SKM-1 treated with dmso at 0.1 percent for 144 hours (cell line): ENCODE results near the gene CCL25.
"Not testable (repeated sequence)": the region's sequence is repeated elsewhere in the genome, so short reads cannot be mapped to it uniquely, and the experiment has no call there.

ENCODE experiments used
- DNase-seq: peaks from one replicate; lab custom pipeline; 2025; ENCODE audit not compliant: unreplicated experiment; lab: John Stamatoyannopoulos, UW

CCL25 gene

DNA sequence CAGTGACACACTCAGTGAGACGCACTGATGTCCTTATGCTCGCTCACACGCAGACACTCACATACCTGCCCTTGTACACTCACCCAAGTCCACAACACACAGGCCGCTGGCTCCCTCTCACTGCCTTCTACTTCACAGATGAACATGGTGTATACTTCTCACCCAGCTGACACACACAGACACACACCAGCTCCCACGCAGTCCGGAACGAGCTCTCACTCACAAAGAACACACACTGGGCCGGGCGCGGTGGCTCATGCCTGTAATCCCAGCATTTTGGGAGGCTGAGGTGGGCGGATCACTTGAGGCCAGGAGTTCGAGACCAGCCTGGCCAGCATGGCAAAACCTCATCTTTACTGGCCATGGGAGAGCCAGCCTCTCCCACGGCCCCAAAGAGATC lies 31.6 kb downstream of the CCL25 start:
- DNase-seq, result no peak

- no peak for DNase-seq
Measured at GRCh38 chr19:8085598-8086408, 33.2 kb downstream of the CCL25 start.

- no peak for DNase-seq
Measured at GRCh38 chr19:8086849-8087248, 34.3 kb downstream of the CCL25 start.

DNA sequence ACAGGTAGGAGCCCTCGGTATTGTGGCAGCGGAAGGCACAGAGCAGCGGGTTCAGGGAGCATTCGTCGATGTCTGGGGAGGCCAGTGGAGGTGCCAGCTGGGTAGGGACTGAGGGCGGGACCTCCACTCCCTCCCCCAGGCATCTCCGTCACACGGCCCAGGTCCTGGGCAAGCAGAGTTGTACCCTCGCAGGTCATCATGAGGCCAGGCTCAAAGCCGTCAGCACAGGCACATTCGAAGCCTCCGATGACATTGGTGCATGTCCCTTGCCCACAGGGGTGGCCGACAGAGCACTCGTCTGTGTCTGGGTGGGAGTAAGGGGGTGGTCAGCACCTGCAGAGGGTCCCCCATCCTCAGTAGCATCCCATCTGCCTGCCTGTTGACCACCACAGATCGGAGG lies 35.3 kb downstream of the CCL25 start:
- no peak for DNase-seq

DNA sequence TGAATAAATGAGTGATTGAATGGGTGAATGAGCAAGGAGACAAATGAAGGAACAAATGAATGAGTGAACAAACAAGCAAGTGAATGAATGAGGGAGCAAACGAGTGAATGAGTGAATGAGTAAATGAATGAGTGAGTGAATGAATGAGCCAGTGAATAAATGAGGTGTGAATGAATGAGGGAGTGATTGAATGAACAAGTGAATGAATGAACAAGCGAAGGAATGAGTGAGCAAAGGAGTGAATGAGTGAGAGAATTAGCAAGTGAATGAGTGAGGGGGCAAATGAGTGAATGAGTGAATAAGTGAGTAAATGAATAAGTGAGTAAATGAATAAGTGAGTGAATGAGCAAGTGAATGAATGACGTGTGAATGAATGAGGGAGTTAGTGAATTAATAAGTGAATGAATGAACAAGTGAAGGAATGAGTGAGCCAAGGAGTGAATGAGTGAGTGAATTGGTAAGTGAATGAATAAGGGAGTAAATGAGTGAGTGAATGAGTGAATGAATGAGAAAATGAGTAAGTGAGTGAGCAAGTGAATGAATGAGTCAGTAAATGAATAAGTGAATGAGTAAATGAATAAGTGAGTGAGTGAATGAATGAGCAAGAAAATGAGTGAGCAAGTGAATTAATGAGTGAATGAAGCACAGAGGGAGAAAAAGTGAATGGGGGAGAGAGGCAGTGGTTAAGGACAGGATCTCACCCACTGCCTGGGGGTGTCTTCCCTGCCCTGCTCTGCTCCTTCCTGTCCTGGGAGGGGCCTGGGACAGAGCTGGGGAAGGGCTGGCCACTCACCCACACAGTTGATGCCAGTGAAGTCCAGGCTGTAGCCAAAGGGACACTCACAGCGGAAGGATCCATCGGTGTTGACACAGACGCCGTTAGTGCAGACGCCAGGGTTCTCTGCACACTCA lies 36.4 kb downstream of the CCL25 start:
- DNase-seq, result no peak

DNA sequence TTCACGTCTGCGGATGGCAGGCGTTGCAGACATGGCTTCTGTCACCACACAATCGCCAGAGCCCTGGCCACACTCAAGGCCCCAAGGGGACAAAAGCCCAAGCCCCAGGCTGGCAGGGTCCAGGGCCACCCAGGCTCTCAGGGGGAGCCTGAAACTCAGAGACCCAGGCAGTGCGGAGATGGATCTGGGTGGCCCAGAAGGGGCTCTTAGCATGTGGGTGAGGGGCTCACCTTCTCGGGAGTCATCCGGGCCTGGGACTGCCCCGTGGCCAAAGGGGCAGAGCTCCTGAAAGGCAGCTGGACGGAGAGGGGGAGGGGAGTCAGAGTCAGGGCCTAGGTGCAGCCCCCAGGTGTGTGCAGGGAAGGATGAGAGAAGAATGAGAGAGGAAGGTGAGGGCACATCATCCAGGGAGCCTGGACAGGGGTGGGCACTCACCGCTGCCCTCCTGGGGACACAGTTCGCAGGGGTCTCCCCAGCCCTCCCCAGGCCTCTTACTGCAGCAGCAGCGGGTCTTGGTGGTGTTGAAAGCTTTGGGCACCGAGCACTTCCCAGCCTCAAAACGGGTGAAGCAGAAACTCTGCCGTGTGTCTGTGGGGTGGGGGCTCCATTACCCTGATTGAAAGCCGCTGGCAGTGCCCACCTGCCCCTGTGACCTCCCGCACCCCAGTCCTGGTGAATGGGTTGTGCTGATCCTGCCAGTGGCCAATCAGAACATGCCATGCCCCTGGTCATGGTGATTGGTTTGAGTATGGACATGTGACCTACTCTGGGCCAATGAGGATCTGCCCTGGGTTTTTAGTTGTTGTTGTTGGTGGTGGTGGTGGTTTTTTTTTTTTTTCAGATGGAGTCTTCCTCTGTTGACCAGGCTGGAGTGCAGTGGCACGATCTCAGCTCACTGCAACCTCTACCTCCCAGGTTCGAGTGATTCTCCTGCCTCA lies 37.4 kb downstream of the CCL25 start:
- DNase-seq, result no peak

DNA sequence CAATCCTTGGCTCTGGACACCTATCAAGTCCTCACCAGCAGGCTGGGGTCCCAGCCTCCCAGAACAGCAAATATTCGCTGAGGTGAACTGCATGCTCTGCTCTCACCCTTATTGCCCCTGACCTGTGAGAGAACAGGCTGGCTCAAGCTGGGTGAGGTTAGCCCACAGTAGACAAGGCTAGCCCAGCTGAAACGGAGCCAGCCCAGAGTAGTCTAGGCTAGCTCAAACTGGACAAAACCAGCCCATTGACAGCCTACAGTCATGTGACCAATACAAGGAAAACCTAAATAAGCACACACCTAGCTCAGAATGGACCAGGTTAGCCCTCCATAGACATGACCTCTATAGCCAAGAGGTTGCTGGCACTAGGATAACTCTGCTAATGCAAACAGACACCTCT lies 38.4 kb downstream of the CCL25 start:
- DNase-seq, result no peak

- no peak for DNase-seq
Measured at GRCh38 chr19:8093740-8094139, 41.2 kb downstream of the CCL25 start.

DNA sequence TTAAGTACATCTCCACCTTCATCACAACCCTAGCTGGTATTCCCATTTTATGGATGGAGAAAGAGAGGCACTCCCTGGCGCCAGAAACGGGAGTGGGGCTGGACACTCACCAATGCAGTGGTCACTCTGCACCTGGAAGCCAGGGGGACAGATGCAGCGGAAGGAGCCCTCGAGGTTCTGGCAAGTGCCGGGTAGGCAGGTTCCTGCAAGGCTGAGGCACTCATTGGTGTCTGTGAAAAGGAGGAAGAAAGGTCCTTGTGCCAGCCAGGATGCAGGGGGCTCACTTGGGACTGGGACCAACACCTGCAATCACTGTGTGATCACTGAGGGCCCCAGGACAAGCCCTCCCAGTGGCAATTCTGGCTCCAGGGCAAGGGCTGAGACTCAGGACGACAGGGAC lies 41.8 kb downstream of the CCL25 start:
- DNase-seq, result no peak

- no peak for DNase-seq
Measured at GRCh38 chr19:8095354-8095886, 42.9 kb downstream of the CCL25 start.

- DNase-seq, result no peak
Measured at GRCh38 chr19:8096071-8096470, 43.5 kb downstream of the CCL25 start.

GRCh38 chr19:8097198-8097597 lies 44.6 kb downstream of the CCL25 start:
- no peak for DNase-seq

GRCh38 chr19:8097681-8098567 lies 45.4 kb downstream of the CCL25 start:
- DNase-seq, result no peak

- DNase-seq, result no peak
Measured at GRCh38 chr19:8101311-8101710, 48.8 kb downstream of the CCL25 start.

DNA sequence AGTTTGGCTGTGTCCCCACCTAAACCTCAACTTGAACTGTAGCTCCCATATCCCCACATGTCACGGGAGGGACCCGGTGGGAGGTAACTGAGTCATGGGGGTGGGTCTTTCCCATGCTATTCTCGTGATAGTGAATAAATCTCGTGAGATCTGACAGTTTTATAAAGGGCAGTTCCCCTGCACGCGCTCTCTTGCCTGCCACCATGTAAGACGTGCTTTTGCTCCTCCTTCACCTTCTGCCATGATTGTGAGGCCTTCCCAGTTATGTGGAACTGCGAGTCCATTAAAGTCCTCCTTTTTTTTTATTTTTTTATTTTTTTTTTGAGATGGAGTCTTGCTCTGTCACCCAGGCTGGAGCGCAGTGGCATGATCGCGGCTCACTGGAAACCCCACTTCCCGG lies 49.4 kb downstream of the CCL25 start:
- not testable (repeated sequence) for DNase-seq

GRCh38 chr19:8105471-8105870 lies 52.9 kb downstream of the CCL25 start:
- no peak for DNase-seq

GRCh38 chr19:8107301-8107903 lies 54.8 kb downstream of the CCL25 start:
- no peak for DNase-seq

DNA sequence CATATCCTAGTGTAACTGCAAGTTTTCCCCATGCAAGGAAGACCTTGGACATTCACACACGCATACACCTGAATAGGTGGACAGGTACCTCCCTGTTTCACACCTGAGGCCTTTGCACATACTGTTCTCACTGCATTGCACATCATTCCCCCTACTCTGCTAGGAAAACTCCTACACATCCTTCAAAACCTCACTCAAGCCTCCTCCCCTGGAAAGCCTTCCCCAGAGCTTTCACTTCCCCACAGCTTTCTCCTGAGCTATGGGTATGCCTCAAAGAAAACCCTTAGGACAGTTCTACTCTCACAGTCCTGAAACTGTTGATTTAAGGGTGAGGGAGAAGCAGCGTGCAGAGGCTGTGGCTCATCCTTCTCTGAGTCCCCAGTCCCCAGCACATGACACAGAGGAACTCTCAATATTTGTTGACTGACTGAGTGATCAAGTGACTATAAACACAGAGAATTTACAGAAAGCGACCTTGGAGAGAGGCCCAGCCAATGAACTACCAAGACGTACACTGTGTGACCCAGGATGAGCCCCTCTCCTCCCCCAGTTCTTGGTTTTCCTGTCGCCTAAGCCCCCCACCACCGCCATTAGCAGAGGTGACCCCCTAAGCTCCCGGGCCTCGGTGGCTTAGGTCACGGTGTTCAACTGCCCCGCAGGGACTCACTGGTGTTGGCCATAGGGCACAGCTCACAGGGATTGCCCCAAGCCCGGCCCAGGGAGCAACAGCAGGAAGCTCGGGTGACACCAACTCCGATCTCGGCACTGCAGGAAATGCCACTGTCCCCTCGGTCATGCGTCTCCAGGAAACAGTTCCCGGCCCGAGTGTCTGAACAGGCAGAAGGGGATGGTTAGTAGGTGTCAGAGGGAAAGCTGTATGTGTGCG lies 56.2 kb downstream of the CCL25 start:
- no peak for DNase-seq
